ENCODE data around the gene SPEF2. TPM values are rescaled to one million over a fixed set of nuclear protein-coding genes. Genes with fewer than 3 reads are reported as not detected.

Gene SPEF2
- total and polyA plus RNA-seq, 10 of the 15 experiments (the other 5 are each of a cell fraction or from before 2014, with no cell fraction given): 0.03 to 2.0 (median 0.07) TPM; not detected in 3

- SMC1A ChIA-PET (ENCODE audit: uncharacterized antibody, unreplicated experiment): interaction anchor here (0.6 kb wide), 1 partner anchor 386 kb away, joined by 3 read pairs; no protein-coding TSS in a partner anchor
- in situ Hi-C loops (cut with MboI) (no loop called here), intact Hi-C loops (cut with micrococcal nuclease; ENCODE audit: unreplicated experiment) (no loop called here)
- Histone ChIP-seq H2AFZ (ENCODE audit: control insufficient read depth, low read depth, low read length) (no peak overlapping the region), H3K9me3 (replicated peaks; ENCODE audit: control insufficient read depth, insufficient read depth, low read length) (no peaks in the 10 kb centered on the region; the same call in 2 of the 3 replicates), H3K4me2 (ENCODE audit: control insufficient read depth, insufficient read depth) (no peak overlapping the region), H3K79me2 (ENCODE audit: control insufficient read depth, insufficient read depth, low read length) (no peaks in the 10 kb centered on the region), H4K20me1 (ENCODE audit: control insufficient read depth, insufficient read depth) (no peaks in the 10 kb centered on the region), H3K36me3 (ENCODE audit: control insufficient read depth in 2 of 2, insufficient read depth in 2 of 2, low read length in 1 of 2) (no peaks in the 10 kb centered on the region), H3K27me3 (replicated peaks in 1 of 2; ENCODE audit: control insufficient read depth in 2 of 2, insufficient read depth in 2 of 2, low read length in 1 of 2) (no peaks in the 10 kb centered on the region), H3K27ac (ENCODE audit: control insufficient read depth, insufficient read depth) (no peak overlapping the region), H3K4me1 (ENCODE audit: control insufficient read depth, insufficient read depth, low read length) (no peaks in the 10 kb centered on the region), H3K4me3 (no peak overlapping the region), H3K9ac (ENCODE audit: control insufficient read depth, insufficient read depth, low read length) (no peak overlapping the region)
- CTCF ChIA-PET: interaction anchor here (1.0 to 1.7 kb wide), 3 partner anchors 8 to 304 kb away, joined by 3 to 4 read pairs (median 4); no protein-coding TSS in a partner anchor
- TF ChIP-seq NFIC (IDR thresholded peaks at IDR 0.05; ENCODE audit: low read depth, low read length) (no peak), SMAD5 (IDR thresholded peaks at IDR 0.05; ENCODE audit: low read depth) (no peak)
- DNase-seq (ENCODE audit: low read depth, low spot score) (no peak), FAIRE-seq (no peak), ATAC-seq (peak; percentile 10; the same call in 2 of the 3 replicates)
- BruUV-seq (replicated peaks): no TSS peak
- POLR2A ChIA-PET: no interaction called here
- 17% methylated on average over 4 of the region's 4 CpGs for WGBS (ENCODE audit: insufficient coverage, insufficient replicate concordance, low lambda C conversion rate, missing lambda C conversion rate)
- RAD21 ChIA-PET (ENCODE audit: unreplicated experiment): interaction anchor here (1.2 kb wide), 1 partner anchor 308 kb away, joined by 3 read pairs; no protein-coding TSS in a partner anchor
These were observed 607 bp downstream of the SPEF2 start for GRCh38 chr5:35618304-35618636.

GRCh38 chr5:35618781-35619180 lies 1.1 kb downstream of the SPEF2 start:
- no peaks in the 10 kb centered on the region for H4K20me1 ChIP-seq (ENCODE audit: control insufficient read depth, insufficient read depth)
- CTCF ChIA-PET: interaction anchor here (1.0 to 1.7 kb wide), 3 partner anchors 8 to 304 kb away, joined by 3 to 4 read pairs (median 4); no protein-coding TSS in a partner anchor
- H3K9me3 ChIP-seq (replicated peaks; ENCODE audit: control insufficient read depth, insufficient read depth, low read length): no peaks in the 10 kb centered on the region; the same call in 2 of the 3 replicates
- no peaks in the 10 kb centered on the region for H3K27me3 ChIP-seq (replicated peaks in 1 of 2; ENCODE audit: control insufficient read depth in 2 of 2, insufficient read depth in 2 of 2, low read length in 1 of 2)
- FAIRE-seq (no peak), DNase-seq (ENCODE audit: low read depth, low spot score) (no peak), ATAC-seq (no peak)
- H3K79me2 ChIP-seq (ENCODE audit: control insufficient read depth, insufficient read depth, low read length): no peaks in the 10 kb centered on the region
- SMC1A ChIA-PET (ENCODE audit: uncharacterized antibody, unreplicated experiment): interaction anchor here (0.6 kb wide), 1 partner anchor 386 kb away, joined by 3 read pairs; no protein-coding TSS in a partner anchor
- BruUV-seq (replicated peaks): no TSS peak
- H3K27ac ChIP-seq (ENCODE audit: control insufficient read depth, insufficient read depth): no peak overlapping the region
- no peak overlapping the region for H3K9ac ChIP-seq (ENCODE audit: control insufficient read depth, insufficient read depth, low read length)
- WGBS (ENCODE audit: insufficient coverage, insufficient replicate concordance, low lambda C conversion rate, missing lambda C conversion rate): 63% methylated on average over 2 of the region's 2 CpGs
- no peak overlapping the region for H3K4me2 ChIP-seq (ENCODE audit: control insufficient read depth, insufficient read depth)
- TF ChIP-seq EP300 (IDR thresholded peaks at IDR 0.05; ENCODE audit: borderline replicate concordance in 1 of 2, control insufficient read depth in 1 of 2, low read depth in 2 of 2, low read length in 2 of 2): no peak
- no peak for TF ChIP-seq TAF1 (IDR thresholded peaks at IDR 0.05; ENCODE audit: borderline replicate concordance, low read depth, low read length)
- TF ChIP-seq BHLHE40 (IDR thresholded peaks at IDR 0.05; ENCODE audit: borderline replicate concordance in 1 of 2, low read depth in 2 of 2, low read length in 1 of 2): no peak
- no peak for TF ChIP-seq CBFB (IDR thresholded peaks at IDR 0.05; ENCODE audit: low read depth)
- no peak for TF ChIP-seq WRNIP1 (IDR thresholded peaks at IDR 0.05; ENCODE audit: borderline replicate concordance, low read depth, low read length)
- RAD21 ChIA-PET (ENCODE audit: unreplicated experiment): interaction anchor here (0.5 to 1.2 kb wide), 3 partner anchors 282 to 311 kb away, joined by 3 to 4 read pairs (median 3); no protein-coding TSS in a partner anchor
- in situ Hi-C loops (cut with MboI) (no loop called here), intact Hi-C loops (cut with micrococcal nuclease; ENCODE audit: unreplicated experiment) (no loop called here)
- no peak overlapping the region for H2AFZ ChIP-seq (ENCODE audit: control insufficient read depth, low read depth, low read length)
- POLR2A ChIA-PET: no interaction called here
- no peaks in the 10 kb centered on the region for H3K4me1 ChIP-seq (ENCODE audit: control insufficient read depth, insufficient read depth, low read length)
- H3K36me3 ChIP-seq (ENCODE audit: control insufficient read depth in 2 of 2, insufficient read depth in 2 of 2, low read length in 1 of 2): no peaks in the 10 kb centered on the region
- no peak overlapping the region for H3K4me3 ChIP-seq
